C4-2B (cell line): ENCODE data around the gene NFYC.

Source experiments
- ZFX ChIP-seq: fragments of 450-650 bp; IDR thresholded peaks from 2 replicates; pipeline ENCODE4 v1.6.1; 2017
- TF ChIP-seq, protein P1 (sequence below): fragments of 450-650 bp; conservative IDR thresholded peaks from 2 replicates; pipeline ENCODE4 v1.5.1; 2017; ENCODE audit warnings: mild to moderate bottlenecking

DNA sequence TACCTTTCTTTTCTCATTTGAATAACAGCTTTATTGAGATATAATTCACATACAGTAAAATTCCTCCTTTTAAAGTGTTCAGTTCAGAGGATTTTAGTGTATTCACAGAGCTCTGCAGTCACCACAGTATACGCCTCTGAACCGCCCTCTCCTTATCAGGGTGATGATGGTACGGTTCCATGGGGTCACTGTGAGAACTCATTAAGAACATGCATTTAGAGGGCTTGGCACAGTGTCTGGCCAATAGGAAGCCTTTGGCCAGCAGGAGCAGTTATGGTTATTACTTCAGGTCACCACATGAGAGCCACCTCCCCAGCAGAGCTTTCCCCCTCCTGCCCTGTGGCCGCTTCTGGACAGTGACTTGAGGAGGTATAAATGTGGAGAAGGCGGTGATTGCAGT, 119.4 kb downstream of the NFYC start:
- TF ChIP-seq, protein P1, sequence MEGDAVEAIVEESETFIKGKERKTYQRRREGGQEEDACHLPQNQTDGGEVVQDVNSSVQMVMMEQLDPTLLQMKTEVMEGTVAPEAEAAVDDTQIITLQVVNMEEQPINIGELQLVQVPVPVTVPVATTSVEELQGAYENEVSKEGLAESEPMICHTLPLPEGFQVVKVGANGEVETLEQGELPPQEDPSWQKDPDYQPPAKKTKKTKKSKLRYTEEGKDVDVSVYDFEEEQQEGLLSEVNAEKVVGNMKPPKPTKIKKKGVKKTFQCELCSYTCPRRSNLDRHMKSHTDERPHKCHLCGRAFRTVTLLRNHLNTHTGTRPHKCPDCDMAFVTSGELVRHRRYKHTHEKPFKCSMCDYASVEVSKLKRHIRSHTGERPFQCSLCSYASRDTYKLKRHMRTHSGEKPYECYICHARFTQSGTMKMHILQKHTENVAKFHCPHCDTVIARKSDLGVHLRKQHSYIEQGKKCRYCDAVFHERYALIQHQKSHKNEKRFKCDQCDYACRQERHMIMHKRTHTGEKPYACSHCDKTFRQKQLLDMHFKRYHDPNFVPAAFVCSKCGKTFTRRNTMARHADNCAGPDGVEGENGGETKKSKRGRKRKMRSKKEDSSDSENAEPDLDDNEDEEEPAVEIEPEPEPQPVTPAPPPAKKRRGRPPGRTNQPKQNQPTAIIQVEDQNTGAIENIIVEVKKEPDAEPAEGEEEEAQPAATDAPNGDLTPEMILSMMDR: no peak
- no peak for TF ChIP-seq ZFX
